BLaER1 (cell line): ENCODE data around the gene SCARF2.
"Not testable (repeated sequence)": the region's sequence is repeated elsewhere in the genome, so short reads cannot be mapped to it uniquely, and the experiment has no call there.

Source experiments
- H3K27ac ChIP-seq: shearing (Covaris generic); formaldehyde crosslinking; 2 replicates; pipeline ENCODE4 v1.8.1; 2022
- H3K27me3 ChIP-seq: shearing (Covaris generic); formaldehyde crosslinking; 2 replicates; pipeline ENCODE4 v1.8.1; 2022
- H3K36me3 ChIP-seq: shearing (Covaris generic); formaldehyde crosslinking; 2 replicates; pipeline ENCODE4 v1.8.1; 2022
- H3K4me1 ChIP-seq: shearing (Covaris generic); formaldehyde crosslinking; 2 replicates; pipeline ENCODE4 v1.8.1; 2022
- H3K4me2 ChIP-seq: shearing (Covaris generic); formaldehyde crosslinking; 2 replicates; pipeline ENCODE4 v1.8.1; 2022
- H3K4me3 ChIP-seq: shearing (Covaris generic); formaldehyde crosslinking; 2 replicates; pipeline ENCODE4 v1.8.1; 2022
- H3K9ac ChIP-seq: shearing (Covaris generic); formaldehyde crosslinking; 2 replicates; pipeline ENCODE4 v1.8.1; 2022
- H3K9me3 ChIP-seq: shearing (Covaris generic); formaldehyde crosslinking; 2 replicates; pipeline ENCODE4 v1.8.1; 2022
- H4K20me1 ChIP-seq: shearing (Covaris generic); formaldehyde crosslinking; 2 replicates; pipeline ENCODE4 v1.8.1; 2022
- Cebpa-rat ChIP-seq: shearing (Covaris generic); IDR thresholded peaks from 2 replicates; pipeline ENCODE4 v1.8.1; 2022

SCARF2 gene

GRCh38 chr22:20472629-20473442, 35.2 kb upstream of the SCARF2 start:
- no peak overlapping the region for H3K4me2 ChIP-seq
- peaks cover 39% of the 10 kb centered on the region for H3K36me3 ChIP-seq
- no peak for TF ChIP-seq Cebpa-rat
- peaks cover 14% of the 10 kb centered on the region for H3K4me1 ChIP-seq
- H3K27ac ChIP-seq, result no peak overlapping the region
- no peak overlapping the region for H3K4me3 ChIP-seq
- no peaks in the 10 kb centered on the region for H3K27me3 ChIP-seq
- no peak overlapping the region for H3K9ac ChIP-seq
- H4K20me1 ChIP-seq, result no peaks in the 10 kb centered on the region
- H3K9me3 ChIP-seq, result no peaks in the 10 kb centered on the region

GRCh38 chr22:20471126-20471833, 33.7 kb upstream of the SCARF2 start:
- no peak overlapping the region for H3K4me2 ChIP-seq
- H3K4me1 ChIP-seq, result peaks cover 14% of the 10 kb centered on the region
- peaks cover 49% of the 10 kb centered on the region for H3K36me3 ChIP-seq
- H3K27me3 ChIP-seq, result no peaks in the 10 kb centered on the region
- no peak overlapping the region for H3K9ac ChIP-seq
- no peaks in the 10 kb centered on the region for H4K20me1 ChIP-seq
- no peak overlapping the region for H3K27ac ChIP-seq
- H3K9me3 ChIP-seq, result no peaks in the 10 kb centered on the region
- H3K4me3 ChIP-seq, result no peak overlapping the region
- TF ChIP-seq Cebpa-rat, result no peak

GRCh38 chr22:20470525-20470924, 32.9 kb upstream of the SCARF2 start:
- H4K20me1 ChIP-seq, H3K27ac ChIP-seq, H3K4me3 ChIP-seq, H3K4me2 ChIP-seq, H3K9ac ChIP-seq, H3K27me3 ChIP-seq, H3K9me3 ChIP-seq: not testable (repeated sequence)
- Histone ChIP-seq H3K4me1 (peaks cover 18% of the 10 kb centered on the region), H3K36me3 (peaks cover 54% of the 10 kb centered on the region)

- Histone ChIP-seq H3K9ac (no peak overlapping the region), H3K9me3 (no peaks in the 10 kb centered on the region), H3K4me1 (peaks cover 30% of the 10 kb centered on the region), H4K20me1 (no peaks in the 10 kb centered on the region), H3K4me3 (no peak overlapping the region), H3K27me3 (no peaks in the 10 kb centered on the region), H3K4me2 (no peak overlapping the region), H3K27ac (no peak overlapping the region), H3K36me3 (peaks cover 64% of the 10 kb centered on the region)
- TF ChIP-seq Cebpa-rat, result no peak
Measured at GRCh38 chr22:20469110-20469868, 31.7 kb upstream of the SCARF2 start.

DNA sequence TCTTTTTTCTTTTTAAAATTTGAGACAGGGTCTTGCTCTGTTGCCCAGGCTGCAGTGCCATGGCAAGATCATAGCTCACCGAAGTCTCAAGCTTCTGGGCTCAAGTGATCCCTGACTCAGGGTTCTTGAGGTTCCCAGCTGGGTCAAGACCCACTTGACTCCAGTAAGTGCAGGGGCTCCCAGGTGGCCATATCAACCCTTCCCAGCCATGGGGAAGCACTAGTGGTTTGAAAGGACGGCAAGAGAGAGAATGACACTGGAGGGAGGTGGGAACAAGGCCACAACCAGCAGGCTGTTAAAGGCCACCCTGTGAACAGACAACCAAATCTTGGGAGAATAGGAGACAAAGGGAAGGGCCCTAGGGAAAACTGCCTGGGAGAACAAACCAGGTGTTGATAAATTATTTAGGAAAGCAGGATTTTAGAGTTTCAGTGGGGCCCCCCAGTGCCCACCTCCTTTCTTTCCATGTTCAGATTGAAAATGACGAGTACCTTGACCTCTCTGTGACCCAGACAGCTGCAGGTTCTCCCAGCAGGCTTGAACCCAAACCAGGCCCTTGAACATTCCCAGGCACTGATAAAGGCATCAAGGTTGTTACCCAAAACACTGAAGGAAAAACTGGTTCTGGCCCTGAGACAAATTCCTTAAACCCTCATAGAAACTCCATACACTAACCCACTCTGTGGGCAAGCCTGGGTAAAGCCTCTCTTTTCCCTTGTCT, 29.2 kb upstream of the SCARF2 start:
- H3K9ac ChIP-seq, result no peak overlapping the region
- H3K36me3 ChIP-seq, result peaks cover 61% of the 10 kb centered on the region
- H3K9me3 ChIP-seq, result no peaks in the 10 kb centered on the region
- peaks cover 50% of the 10 kb centered on the region for H3K4me1 ChIP-seq
- TF ChIP-seq Cebpa-rat, result no peak
- H4K20me1 ChIP-seq, result no peaks in the 10 kb centered on the region
- H3K27ac ChIP-seq, result no peak overlapping the region
- no peak overlapping the region for H3K4me3 ChIP-seq
- H3K27me3 ChIP-seq, result no peaks in the 10 kb centered on the region
- H3K4me2 ChIP-seq, result no peak overlapping the region

GRCh38 chr22:20465759-20466077, 28.1 kb upstream of the SCARF2 start:
- H3K9me3 ChIP-seq, result no peaks in the 10 kb centered on the region
- H4K20me1 ChIP-seq, result no peaks in the 10 kb centered on the region
- no peak overlapping the region for H3K27ac ChIP-seq
- peaks cover 50% of the 10 kb centered on the region for H3K36me3 ChIP-seq
- H3K4me1 ChIP-seq, result peaks cover 50% of the 10 kb centered on the region
- H3K4me2 ChIP-seq, result no peak overlapping the region
- H3K9ac ChIP-seq, result no peak overlapping the region
- H3K4me3 ChIP-seq, result no peak overlapping the region
- H3K27me3 ChIP-seq, result no peaks in the 10 kb centered on the region
- TF ChIP-seq Cebpa-rat, result no peak

DNA sequence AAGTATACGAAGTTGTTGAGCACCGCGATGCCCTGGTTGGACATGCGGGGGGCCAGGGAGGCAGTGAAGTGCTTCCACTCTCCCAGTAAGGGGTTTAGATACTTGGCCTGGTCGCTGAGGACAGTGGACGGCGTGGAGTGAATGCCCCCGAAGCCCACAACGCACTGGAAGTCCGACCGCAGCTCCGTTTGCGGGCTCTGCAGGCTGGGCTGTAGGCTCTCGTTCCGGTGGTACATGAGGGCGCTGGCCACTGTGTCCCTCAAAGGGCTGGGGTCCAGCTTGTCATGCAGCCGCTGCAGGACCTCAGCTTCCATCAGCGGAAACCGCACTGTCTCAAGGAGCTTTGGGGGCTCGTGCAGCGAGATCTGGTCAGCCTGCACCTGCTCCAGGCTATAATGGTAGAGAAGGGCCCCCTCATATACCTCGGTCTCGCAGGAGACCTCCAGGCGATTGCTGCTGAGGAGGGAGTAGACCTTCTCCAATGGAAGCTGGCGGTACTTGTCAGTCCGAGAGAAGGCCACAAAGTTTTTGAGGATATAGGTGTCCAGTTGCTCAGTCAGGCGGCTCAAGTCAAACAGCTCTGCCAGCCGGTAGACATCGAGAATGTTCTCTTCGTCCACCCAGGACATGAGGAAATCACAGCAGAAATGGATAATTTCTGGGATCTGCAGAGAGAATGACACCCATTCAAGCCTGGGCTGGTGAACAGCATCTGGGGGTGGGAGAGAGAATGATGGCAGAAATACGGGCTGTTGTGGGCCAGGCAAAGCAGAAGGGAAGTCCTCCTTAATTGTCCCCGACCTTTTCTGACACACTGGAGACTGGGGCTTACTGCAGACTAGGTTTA, 27.5 kb upstream of the SCARF2 start:
- Histone ChIP-seq H3K4me2 (peak overlapping the region; percentile 76), H4K20me1 (no peaks in the 10 kb centered on the region), H3K27ac (peak overlapping the region; percentile 74), H3K27me3 (no peaks in the 10 kb centered on the region), H3K4me3 (no peak overlapping the region), H3K36me3 (peaks cover 45% of the 10 kb centered on the region), H3K4me1 (peaks cover 50% of the 10 kb centered on the region), H3K9ac (no peak overlapping the region), H3K9me3 (no peaks in the 10 kb centered on the region)
- TF ChIP-seq Cebpa-rat, result no peak

DNA sequence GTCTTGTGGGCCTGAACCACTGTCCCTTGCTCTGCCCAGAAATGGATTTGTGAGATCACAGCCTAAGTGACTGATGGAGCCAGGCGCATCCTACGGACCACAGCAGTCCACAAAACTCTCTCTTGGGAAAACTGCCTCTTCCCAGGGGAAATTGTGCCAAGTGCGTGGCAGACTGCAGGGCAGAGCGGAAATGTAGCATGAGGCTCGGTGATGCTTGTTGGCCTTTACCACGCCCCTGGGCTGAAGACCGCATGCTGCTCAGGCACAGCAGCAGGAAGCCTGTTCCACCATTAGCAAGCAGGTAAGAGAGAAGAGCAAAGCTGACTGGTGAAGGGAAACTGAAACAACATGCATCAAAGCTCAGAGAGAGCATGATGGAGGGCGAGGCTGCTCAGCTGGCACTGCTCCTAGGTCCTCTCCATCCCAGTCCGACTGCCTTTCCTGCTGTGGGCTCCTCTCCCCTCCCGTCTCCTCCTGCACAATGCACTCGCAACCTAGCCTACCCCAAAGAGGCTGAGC, 26.5 kb upstream of the SCARF2 start:
- Histone ChIP-seq H3K36me3 (peaks cover 45% of the 10 kb centered on the region), H3K4me2 (peak overlapping the region; percentile 76), H3K27me3 (no peaks in the 10 kb centered on the region), H3K27ac (peak overlapping the region; percentile 74), H3K4me1 (peaks cover 49% of the 10 kb centered on the region), H4K20me1 (no peaks in the 10 kb centered on the region), H3K4me3 (0 out of 2 replicates have a peak overlapping the region, but pooled peaks have one; percentile 9), H3K9me3 (no peaks in the 10 kb centered on the region), H3K9ac (no peak overlapping the region)
- TF ChIP-seq Cebpa-rat, result no peak
